HFF-Myc (cell line): ENCODE data around the gene BCL6B.
"Not testable (repeated sequence)": the region's sequence is repeated elsewhere in the genome, so short reads cannot be mapped to it uniquely, and the experiment has no call there.

Experiments used
- DNase-seq: peaks from one replicate; pipeline ENCODE4 v3.0.0-alpha.2; 2011; ENCODE audit warnings: low read depth; ENCODE audit errors: extremely low read depth
- H3K4me3 ChIP-seq: replicated peaks from 2 replicates; pipeline ENCODE4 v1.5.1; 2011; ENCODE audit warnings: low read depth, mild to moderate bottlenecking, control low read depth, low read length
- TF ChIP-seq, protein P1 (sequence below): IDR thresholded peaks from 2 replicates; pipeline ENCODE4 v1.5.1; 2012; ENCODE audit warnings: mild to moderate bottlenecking, low read depth, low read length, control low read depth; ENCODE audit errors: missing control alignments

Gene BCL6B

DNA sequence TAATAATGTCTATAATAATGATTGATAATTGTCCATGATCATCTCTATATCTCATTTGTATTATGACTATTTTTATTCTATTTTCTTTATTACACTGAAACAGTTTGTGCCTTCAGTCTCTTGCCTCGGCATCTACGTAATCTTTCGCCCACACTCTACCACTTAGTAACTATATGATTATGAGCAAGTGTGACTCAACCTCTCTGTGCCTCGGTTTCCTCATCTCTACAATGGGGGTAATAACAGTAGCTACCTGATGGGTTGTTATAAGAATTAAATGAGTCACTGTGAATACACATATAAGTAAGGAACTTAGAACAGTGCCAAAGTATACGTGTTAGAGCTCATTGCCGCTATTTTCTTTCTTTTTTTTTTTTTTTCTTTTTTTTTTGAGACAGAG, 24.7 kb downstream of the BCL6B start:
- TF ChIP-seq, protein P1, sequence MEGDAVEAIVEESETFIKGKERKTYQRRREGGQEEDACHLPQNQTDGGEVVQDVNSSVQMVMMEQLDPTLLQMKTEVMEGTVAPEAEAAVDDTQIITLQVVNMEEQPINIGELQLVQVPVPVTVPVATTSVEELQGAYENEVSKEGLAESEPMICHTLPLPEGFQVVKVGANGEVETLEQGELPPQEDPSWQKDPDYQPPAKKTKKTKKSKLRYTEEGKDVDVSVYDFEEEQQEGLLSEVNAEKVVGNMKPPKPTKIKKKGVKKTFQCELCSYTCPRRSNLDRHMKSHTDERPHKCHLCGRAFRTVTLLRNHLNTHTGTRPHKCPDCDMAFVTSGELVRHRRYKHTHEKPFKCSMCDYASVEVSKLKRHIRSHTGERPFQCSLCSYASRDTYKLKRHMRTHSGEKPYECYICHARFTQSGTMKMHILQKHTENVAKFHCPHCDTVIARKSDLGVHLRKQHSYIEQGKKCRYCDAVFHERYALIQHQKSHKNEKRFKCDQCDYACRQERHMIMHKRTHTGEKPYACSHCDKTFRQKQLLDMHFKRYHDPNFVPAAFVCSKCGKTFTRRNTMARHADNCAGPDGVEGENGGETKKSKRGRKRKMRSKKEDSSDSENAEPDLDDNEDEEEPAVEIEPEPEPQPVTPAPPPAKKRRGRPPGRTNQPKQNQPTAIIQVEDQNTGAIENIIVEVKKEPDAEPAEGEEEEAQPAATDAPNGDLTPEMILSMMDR = no peak
- H3K4me3 ChIP-seq = no peak overlapping the region
- no peak for DNase-seq

- H3K4me3 ChIP-seq = no peak overlapping the region
- TF ChIP-seq, protein P1 = no peak
- no peak for DNase-seq
These were observed 26.1 kb downstream of the BCL6B start for GRCh38 chr17:7048968-7049367.

DNA sequence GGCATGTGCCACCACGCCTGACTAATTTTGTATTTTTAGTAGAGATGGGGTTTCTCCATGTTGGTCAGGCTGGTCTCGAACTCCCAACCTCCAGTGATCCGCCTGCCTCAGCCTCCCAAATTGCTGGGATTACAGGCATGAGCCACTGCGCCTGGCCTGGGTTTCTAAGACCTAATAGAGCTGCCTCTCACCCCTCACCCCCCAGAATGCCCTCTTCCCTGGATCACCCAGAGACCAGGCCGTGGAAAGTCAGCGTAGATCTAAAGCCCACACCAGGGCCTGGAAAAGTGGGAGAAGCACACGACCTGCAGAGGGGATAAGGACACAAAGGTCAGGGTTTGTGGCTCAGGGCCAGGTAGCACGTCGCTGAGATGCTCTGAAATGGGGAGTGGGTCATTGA, 27.7 kb downstream of the BCL6B start:
- H3K4me3 ChIP-seq, DNase-seq: not testable (repeated sequence)

DNA sequence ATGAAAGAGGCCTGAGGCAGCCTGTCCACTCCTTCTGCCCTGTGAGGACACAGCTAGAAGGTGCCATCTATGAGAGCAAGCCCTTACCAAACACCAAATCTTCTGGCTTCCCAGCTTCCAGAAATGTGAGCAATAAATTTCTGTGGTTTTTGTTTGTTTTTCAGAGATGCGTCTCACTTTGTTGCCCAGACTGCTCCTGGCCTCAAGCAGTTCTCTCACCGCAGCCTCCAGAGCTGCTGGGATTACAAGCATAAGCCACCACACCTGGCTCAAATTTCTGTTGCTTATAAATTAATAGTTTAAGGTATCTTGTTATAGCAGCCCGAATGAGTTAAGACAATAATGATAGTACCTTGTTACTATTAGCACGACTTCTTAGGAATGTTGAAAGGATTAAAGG, 33.5 kb downstream of the BCL6B start:
- TF ChIP-seq, protein P1 = no peak
- DNase-seq = no peak
- no peak overlapping the region for H3K4me3 ChIP-seq

GRCh38 chr17:7058831-7059447, 36.1 kb downstream of the BCL6B start:
- TF ChIP-seq, protein P1 = no peak
- H3K4me3 ChIP-seq = no peak overlapping the region
- DNase-seq = no peak

DNA sequence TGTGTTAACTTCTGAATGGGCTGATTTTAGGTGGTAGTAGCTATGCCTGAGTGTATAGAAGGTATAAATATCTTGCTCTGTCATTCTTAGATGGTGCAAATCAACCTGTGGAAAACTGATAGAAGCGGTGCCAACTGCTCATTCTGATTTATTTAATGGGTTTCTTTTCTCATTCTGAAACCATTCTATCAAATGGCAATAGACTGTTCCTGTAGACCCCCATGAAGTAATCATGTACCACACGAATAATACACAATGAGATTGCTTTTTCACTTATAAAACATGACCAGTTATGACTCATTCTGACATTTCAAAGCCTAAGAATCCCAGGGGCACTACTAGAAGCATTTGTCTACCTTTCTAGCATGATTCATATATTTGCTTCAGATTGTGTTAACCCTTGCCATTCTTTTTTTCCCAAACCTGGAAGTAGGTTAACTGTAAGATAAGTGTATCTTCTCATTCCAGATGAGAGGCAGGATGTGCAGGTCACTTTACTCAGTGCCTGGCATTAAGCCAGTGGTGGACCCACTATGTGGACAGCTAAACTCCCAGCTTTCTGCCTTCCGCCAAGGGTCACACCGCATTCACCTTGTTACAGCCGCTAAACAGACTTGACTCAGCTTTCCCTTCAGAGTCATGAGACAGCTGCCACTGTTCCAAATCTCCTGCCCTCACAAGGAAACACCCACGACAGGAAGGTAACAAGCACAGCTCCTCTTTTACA, 37.5 kb downstream of the BCL6B start:
- DNase-seq = no peak
- TF ChIP-seq, protein P1 = no peak
- H3K4me3 ChIP-seq = no peak overlapping the region

DNA sequence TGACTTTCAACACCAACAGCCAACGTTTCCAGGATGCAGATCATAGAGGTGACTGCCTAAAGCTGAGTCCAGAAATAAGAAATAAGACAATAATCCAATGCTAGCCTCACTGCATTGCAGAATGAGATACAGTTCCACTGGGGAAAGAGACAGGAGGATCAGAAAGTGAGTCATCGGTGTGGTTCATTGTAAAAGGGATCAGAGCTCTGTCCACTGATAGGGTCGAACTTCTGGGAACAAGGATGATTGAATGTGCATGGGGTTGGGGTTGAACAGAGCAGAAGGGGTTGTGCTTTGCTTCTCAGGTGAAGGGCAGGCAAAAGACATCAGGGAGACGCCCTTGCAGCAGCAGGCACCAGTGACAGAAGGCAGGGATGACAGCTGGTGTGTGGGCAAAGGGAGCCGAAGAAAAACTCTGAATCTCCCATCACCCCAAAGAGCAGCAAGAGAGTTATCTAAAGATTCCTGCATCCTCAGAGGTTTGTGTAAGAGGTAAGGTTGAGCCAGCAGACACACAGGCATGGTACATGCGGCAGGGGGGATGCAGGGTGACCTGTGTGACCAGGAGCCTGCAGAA, 40.8 kb downstream of the BCL6B start:
- TF ChIP-seq, protein P1 = no peak
- H3K4me3 ChIP-seq = no peak overlapping the region
- no peak for DNase-seq
